T-helper 1 cell treated with Interleukin-12 subunit alpha and Interleukin-12 subunit beta and Interleukin-4 antibody, amounts not matched to agents 30 μg/mL and 1 μg/mL, for 36 hours (primary cell): ENCODE results near the gene IL32.
"Not testable (repeated sequence)": the region's sequence is repeated elsewhere in the genome, so short reads cannot be mapped to it uniquely, and the experiment has no call there.

Experiments
- H3K27ac Mint-ChIP-seq: one replicate; pipeline ENCODE4 v1.8.0; 2021; ENCODE audit warnings: mild to moderate bottlenecking, mixed read lengths
- H3K27me3 Mint-ChIP-seq: one replicate; pipeline ENCODE4 v1.8.0; 2021; ENCODE audit warnings: low read depth, mixed read lengths
- H3K36me3 Mint-ChIP-seq: one replicate; pipeline ENCODE4 v1.8.0; 2021; ENCODE audit warnings: low read depth, mixed read lengths
- H3K4me1 Mint-ChIP-seq: one replicate; pipeline ENCODE4 v1.8.0; 2021; ENCODE audit warnings: low read depth, mixed read lengths
- H3K4me3 Mint-ChIP-seq: one replicate; pipeline ENCODE4 v1.8.0; 2021; ENCODE audit warnings: mild to moderate bottlenecking, moderate library complexity, mixed read lengths
- H3K9me3 Mint-ChIP-seq: one replicate; pipeline ENCODE4 v1.8.0; 2021; ENCODE audit warnings: mixed read lengths

The IL32 gene

GRCh38 chr16:3036726-3037315 lies 28.6 kb upstream of the IL32 start, which contains the start of gene BICDL2:
TSS of gene BICDL2 (minus strand) at chr16:3036944. CDS start at chr16:3035496, 1,448 bp downstream.
- H3K4me1 Mint-ChIP-seq, result peaks cover 15% of the 10 kb centered on the region
- H3K27me3 Mint-ChIP-seq, result peaks cover 85% of the 10 kb centered on the region
- no peaks in the 10 kb centered on the region for H3K9me3 Mint-ChIP-seq
- H3K4me3 Mint-ChIP-seq, result no peak within 1 kb of the TSS
- peaks cover 2% of the 10 kb centered on the region for H3K36me3 Mint-ChIP-seq
- H3K27ac Mint-ChIP-seq, result no peak within 1 kb of the TSS

GRCh38 chr16:3038256-3038655 lies 27.2 kb upstream of the IL32 start:
- Mint-ChIP-seq H3K9me3 (no peaks in the 10 kb centered on the region), H3K27me3 (peaks cover 70% of the 10 kb centered on the region), H3K36me3 (peaks cover 2% of the 10 kb centered on the region), H3K4me1 (peaks cover 9% of the 10 kb centered on the region), H3K4me3 (no peak overlapping the region), H3K27ac (no peak overlapping the region)

GRCh38 chr16:3038896-3039295 lies 26.5 kb upstream of the IL32 start:
- H3K27me3 Mint-ChIP-seq, result peaks cover 66% of the 10 kb centered on the region
- no peaks in the 10 kb centered on the region for H3K9me3 Mint-ChIP-seq
- H3K27ac Mint-ChIP-seq, result no peak overlapping the region
- H3K4me1 Mint-ChIP-seq, result peaks cover 8% of the 10 kb centered on the region
- no peak overlapping the region for H3K4me3 Mint-ChIP-seq
- peaks cover 2% of the 10 kb centered on the region for H3K36me3 Mint-ChIP-seq

- Mint-ChIP-seq H3K4me1 (peaks cover 12% of the 10 kb centered on the region), H3K4me3 (no peak overlapping the region), H3K27ac (no peak overlapping the region), H3K9me3 (no peaks in the 10 kb centered on the region), H3K27me3 (peaks cover 56% of the 10 kb centered on the region), H3K36me3 (peaks cover 9% of the 10 kb centered on the region)
Observed at GRCh38 chr16:3042376-3042775, 23.1 kb upstream of the IL32 start.

- peak overlapping the region; percentile 86 for H3K27ac Mint-ChIP-seq
- H3K9me3 Mint-ChIP-seq, result no peaks in the 10 kb centered on the region
- H3K27me3 Mint-ChIP-seq, result peaks cover 40% of the 10 kb centered on the region
- peak overlapping the region; percentile 83 for H3K4me3 Mint-ChIP-seq
- peaks cover 26% of the 10 kb centered on the region for H3K4me1 Mint-ChIP-seq
- H3K36me3 Mint-ChIP-seq, result peaks cover 13% of the 10 kb centered on the region
Observed at GRCh38 chr16:3044708-3045107, 20.7 kb upstream of the IL32 start.

GRCh38 chr16:3045758-3046640 lies 19.4 kb upstream of the IL32 start, which contains the start of gene MMP25:
TSS of gene MMP25 (plus strand) at chr16:3046561. CDS start at chr16:3046918, 357 bp downstream.
- peak within 1 kb of the TSS; percentile 83 for H3K4me3 Mint-ChIP-seq
- H3K9me3 Mint-ChIP-seq, result no peaks in the 10 kb centered on the region
- H3K4me1 Mint-ChIP-seq, result peaks cover 36% of the 10 kb centered on the region
- H3K36me3 Mint-ChIP-seq, result peaks cover 22% of the 10 kb centered on the region
- peak within 1 kb of the TSS; percentile 87 for H3K27ac Mint-ChIP-seq
- peaks cover 28% of the 10 kb centered on the region for H3K27me3 Mint-ChIP-seq

GRCh38 chr16:3046641-3047386 lies 18.6 kb upstream of the IL32 start:
- H3K4me1 Mint-ChIP-seq, result peaks cover 43% of the 10 kb centered on the region
- H3K4me3 Mint-ChIP-seq, result peak overlapping the region; percentile 82
- peak overlapping the region; percentile 87 for H3K27ac Mint-ChIP-seq
- H3K27me3 Mint-ChIP-seq, result peaks cover 23% of the 10 kb centered on the region
- no peaks in the 10 kb centered on the region for H3K9me3 Mint-ChIP-seq
- peaks cover 28% of the 10 kb centered on the region for H3K36me3 Mint-ChIP-seq

GRCh38 chr16:3047387-3047720 lies 18.1 kb upstream of the IL32 start:
- Mint-ChIP-seq H3K4me1 (peaks cover 48% of the 10 kb centered on the region), H3K27me3 (peaks cover 23% of the 10 kb centered on the region), H3K4me3 (peak overlapping the region; percentile 82), H3K9me3 (no peaks in the 10 kb centered on the region), H3K27ac (peak overlapping the region; percentile 87), H3K36me3 (peaks cover 32% of the 10 kb centered on the region)

GRCh38 chr16:3049921-3050481 lies 15.4 kb upstream of the IL32 start:
- H3K27me3 Mint-ChIP-seq, result peaks cover 10% of the 10 kb centered on the region
- peaks cover 55% of the 10 kb centered on the region for H3K4me1 Mint-ChIP-seq
- peaks cover 44% of the 10 kb centered on the region for H3K36me3 Mint-ChIP-seq
- peak overlapping the region; percentile 87 for H3K27ac Mint-ChIP-seq
- H3K4me3 Mint-ChIP-seq, result peak overlapping the region; percentile 72
- H3K9me3 Mint-ChIP-seq, result no peaks in the 10 kb centered on the region

GRCh38 chr16:3050487-3050886 lies 15.0 kb upstream of the IL32 start:
- peak overlapping the region; percentile 87 for H3K27ac Mint-ChIP-seq
- H3K36me3 Mint-ChIP-seq, result peaks cover 45% of the 10 kb centered on the region
- H3K27me3 Mint-ChIP-seq, result peaks cover 6% of the 10 kb centered on the region
- no peaks in the 10 kb centered on the region for H3K9me3 Mint-ChIP-seq
- peaks cover 56% of the 10 kb centered on the region for H3K4me1 Mint-ChIP-seq
- peak overlapping the region; percentile 72 for H3K4me3 Mint-ChIP-seq

GRCh38 chr16:3051009-3051408 lies 14.4 kb upstream of the IL32 start:
- Mint-ChIP-seq H3K4me3 (peak overlapping the region; percentile 72), H3K9me3 (no peaks in the 10 kb centered on the region), H3K27me3 (peaks cover 6% of the 10 kb centered on the region), H3K4me1 (peaks cover 60% of the 10 kb centered on the region), H3K36me3 (peaks cover 49% of the 10 kb centered on the region), H3K27ac (peak overlapping the region; percentile 87)

GRCh38 chr16:3051494-3051893 lies 13.9 kb upstream of the IL32 start:
- H3K4me1 Mint-ChIP-seq, result peaks cover 60% of the 10 kb centered on the region
- peak overlapping the region; percentile 87 for H3K27ac Mint-ChIP-seq
- peaks cover 6% of the 10 kb centered on the region for H3K27me3 Mint-ChIP-seq
- peaks cover 49% of the 10 kb centered on the region for H3K36me3 Mint-ChIP-seq
- peak overlapping the region; percentile 72 for H3K4me3 Mint-ChIP-seq
- no peaks in the 10 kb centered on the region for H3K9me3 Mint-ChIP-seq

- not testable (repeated sequence) for H3K9me3 Mint-ChIP-seq, H3K27me3 Mint-ChIP-seq
- H3K4me1 Mint-ChIP-seq, result peaks cover 66% of the 10 kb centered on the region
- peaks cover 56% of the 10 kb centered on the region for H3K36me3 Mint-ChIP-seq
- H3K27ac Mint-ChIP-seq, result peak overlapping the region; percentile 82
- peak overlapping the region; percentile 69 for H3K4me3 Mint-ChIP-seq
Observed at GRCh38 chr16:3052571-3053329, 12.7 kb upstream of the IL32 start.

- H3K27ac Mint-ChIP-seq, result peak overlapping the region; percentile 86
- H3K4me1 Mint-ChIP-seq, result peaks cover 63% of the 10 kb centered on the region
- not testable (repeated sequence) for H3K9me3 Mint-ChIP-seq, H3K27me3 Mint-ChIP-seq
- peak overlapping the region; percentile 76 for H3K4me3 Mint-ChIP-seq
- H3K36me3 Mint-ChIP-seq, result peaks cover 53% of the 10 kb centered on the region
Observed at GRCh38 chr16:3053330-3053710, 12.1 kb upstream of the IL32 start.
